OCI-LY1 (cell line): ENCODE results near the gene BLMH.

Experiments
- H2AFZ ChIP-seq: fragments of 200-600 bp; sonication (generic), shearing (Covaris generic); 2 replicates; pipeline ENCODE4 v1.6.0; 2014; ENCODE audit warnings: antibody characterized with exemption, mild to moderate bottlenecking, low read length
- H3F3A ChIP-seq: fragments of 200-600 bp; sonication (generic), shearing (Covaris generic); 2 replicates; pipeline ENCODE4 v1.6.0; 2014; ENCODE audit warnings: mild to moderate bottlenecking, antibody characterized with exemption, low read length, moderate library complexity; ENCODE audit not compliant: insufficient read depth
- H3K27ac ChIP-seq: fragments of 200-600 bp; sonication (generic); 2 replicates; pipeline ENCODE4 v1.5.1; 2014; ENCODE audit warnings: low read length, mixed run types, mild to moderate bottlenecking, low read depth; ENCODE audit not compliant: poor library complexity, severe bottlenecking
- H3K27me3 ChIP-seq: fragments of 200-600 bp; sonication (generic); 2 replicates; pipeline ENCODE4 v1.6.0; 2014; ENCODE audit warnings: antibody characterized with exemption, mild to moderate bottlenecking, low read length, moderate library complexity; ENCODE audit not compliant: insufficient read depth
- H3K36me3 ChIP-seq: fragments of 200-600 bp; sonication (generic); 2 replicates; pipeline ENCODE4 v1.6.1; 2014; ENCODE audit warnings: mild to moderate bottlenecking, antibody characterized with exemption, low read length, moderate library complexity, mixed read lengths; ENCODE audit not compliant: insufficient read depth
- H3K4me1 ChIP-seq: fragments of 200-600 bp; sonication (generic); 2 replicates; pipeline ENCODE4 v1.5.1; 2014; ENCODE audit warnings: mild to moderate bottlenecking, low read length, moderate library complexity; ENCODE audit not compliant: insufficient read depth, severe bottlenecking
- H3K4me2 ChIP-seq: fragments of 200-600 bp; sonication (generic), shearing (Covaris generic); 2 replicates; pipeline ENCODE4 v1.6.1; 2014; ENCODE audit warnings: low read length
- H3K4me3 ChIP-seq: fragments of 200-600 bp; sonication (generic); 2 replicates; pipeline ENCODE4 v1.5.1; 2014; ENCODE audit warnings: low read length, low read depth, mild to moderate bottlenecking, mixed read lengths; ENCODE audit not compliant: poor library complexity, severe bottlenecking
- H3K79me2 ChIP-seq: fragments of 200-600 bp; shearing (Covaris generic); 2 replicates; pipeline ENCODE4 v1.6.1; 2016; ENCODE audit warnings: mixed run types, low read length, mixed read lengths; ENCODE audit not compliant: insufficient read depth
- H3K9ac ChIP-seq: fragments of 200-600 bp; sonication (generic), shearing (Covaris generic); 2 replicates; pipeline ENCODE4 v1.6.1; 2014; ENCODE audit warnings: mild to moderate bottlenecking, low read length, mixed read lengths
- H3K9me2 ChIP-seq: fragments of 200-600 bp; sonication (generic), shearing (Covaris generic); 2 replicates; pipeline ENCODE4 v1.6.1; 2014; ENCODE audit warnings: low read depth, mild to moderate bottlenecking, low read length, mixed read lengths
- H3K9me3 ChIP-seq: fragments of 200-600 bp; shearing (Covaris generic); 2 replicates; pipeline ENCODE4 v1.6.1; 2014; ENCODE audit warnings: low read length, mixed read lengths
- H4K20me1 ChIP-seq: fragments of 200-600 bp; sonication (generic), shearing (Covaris generic); 2 replicates; pipeline ENCODE4 v1.6.0; 2016; ENCODE audit warnings: mild to moderate bottlenecking, low read length; ENCODE audit not compliant: insufficient read depth
- EZH2 ChIP-seq: fragments of 200-600 bp; sonication (generic), shearing (Covaris generic); IDR thresholded peaks from 2 replicates; pipeline ENCODE4 v1.8.0; 2017; ENCODE audit warnings: borderline replicate concordance, mixed run types, mild to moderate bottlenecking, antibody characterized with exemption, low read length, moderate library complexity, mixed read lengths
- TF ChIP-seq, protein P1 (sequence below): fragments of 200-600 bp; sonication (generic), shearing (Covaris generic); IDR thresholded peaks from 2 replicates; pipeline ENCODE4 v1.5.1; 2017; ENCODE audit warnings: mild to moderate bottlenecking, antibody characterized with exemption, low read length, moderate library complexity, mixed read lengths

The BLMH gene

DNA sequence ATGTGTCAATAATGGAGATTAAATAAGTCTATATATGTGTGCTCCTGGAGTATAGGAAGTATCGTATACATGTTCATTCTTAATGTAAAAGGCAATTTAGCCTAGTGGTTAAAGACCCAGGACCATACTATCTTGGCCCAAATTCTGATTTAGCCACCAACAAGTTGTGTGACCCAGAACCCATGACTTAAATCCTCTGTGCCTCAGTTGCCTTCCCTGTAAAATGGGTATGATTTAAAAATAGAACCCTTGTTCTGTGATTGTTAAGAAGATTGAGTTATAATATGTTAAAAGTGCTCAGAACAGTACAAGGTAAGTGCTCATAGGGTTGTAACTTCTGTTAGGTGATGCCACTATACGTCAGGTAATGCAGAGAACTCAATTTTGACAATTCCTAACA, 18.8 kb upstream of the BLMH start:
- peaks cover 9% of the 10 kb centered on the region for H3K4me1 ChIP-seq
- TF ChIP-seq, protein P1, sequence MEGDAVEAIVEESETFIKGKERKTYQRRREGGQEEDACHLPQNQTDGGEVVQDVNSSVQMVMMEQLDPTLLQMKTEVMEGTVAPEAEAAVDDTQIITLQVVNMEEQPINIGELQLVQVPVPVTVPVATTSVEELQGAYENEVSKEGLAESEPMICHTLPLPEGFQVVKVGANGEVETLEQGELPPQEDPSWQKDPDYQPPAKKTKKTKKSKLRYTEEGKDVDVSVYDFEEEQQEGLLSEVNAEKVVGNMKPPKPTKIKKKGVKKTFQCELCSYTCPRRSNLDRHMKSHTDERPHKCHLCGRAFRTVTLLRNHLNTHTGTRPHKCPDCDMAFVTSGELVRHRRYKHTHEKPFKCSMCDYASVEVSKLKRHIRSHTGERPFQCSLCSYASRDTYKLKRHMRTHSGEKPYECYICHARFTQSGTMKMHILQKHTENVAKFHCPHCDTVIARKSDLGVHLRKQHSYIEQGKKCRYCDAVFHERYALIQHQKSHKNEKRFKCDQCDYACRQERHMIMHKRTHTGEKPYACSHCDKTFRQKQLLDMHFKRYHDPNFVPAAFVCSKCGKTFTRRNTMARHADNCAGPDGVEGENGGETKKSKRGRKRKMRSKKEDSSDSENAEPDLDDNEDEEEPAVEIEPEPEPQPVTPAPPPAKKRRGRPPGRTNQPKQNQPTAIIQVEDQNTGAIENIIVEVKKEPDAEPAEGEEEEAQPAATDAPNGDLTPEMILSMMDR: no peak
- no peak for TF ChIP-seq EZH2
- H3K9ac ChIP-seq: no peak overlapping the region
- H3K36me3 ChIP-seq: no peaks in the 10 kb centered on the region
- H3K4me2 ChIP-seq: no peak overlapping the region
- H3K9me3 ChIP-seq: no peaks in the 10 kb centered on the region
- H3K79me2 ChIP-seq: no peaks in the 10 kb centered on the region
- no peaks in the 10 kb centered on the region for H3K27me3 ChIP-seq
- H3K4me3 ChIP-seq: no peak overlapping the region
- no peaks in the 10 kb centered on the region for H4K20me1 ChIP-seq
- no peaks in the 10 kb centered on the region for H3K9me2 ChIP-seq
- no peak overlapping the region for H2AFZ ChIP-seq
- H3K27ac ChIP-seq: no peak overlapping the region
- no peaks in the 10 kb centered on the region for H3F3A ChIP-seq

DNA sequence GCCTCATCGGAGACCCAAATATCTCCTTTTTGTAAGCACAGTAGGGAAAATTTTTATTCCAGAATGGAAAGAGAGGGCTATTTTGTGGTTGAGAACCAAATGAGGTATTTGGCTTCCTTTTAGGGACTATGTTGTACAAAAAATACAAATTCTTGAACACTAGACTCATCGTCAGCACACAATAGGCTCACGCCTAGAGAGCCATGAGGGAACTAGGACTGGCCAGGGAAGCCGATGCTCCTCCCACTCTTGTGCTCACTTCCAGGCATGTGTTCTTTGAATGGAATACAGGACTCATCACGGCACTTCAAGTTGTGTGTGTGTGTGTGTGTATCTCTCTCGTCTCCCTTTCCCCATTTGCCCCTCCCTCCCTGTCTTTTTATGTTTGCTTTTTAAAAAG, 17.8 kb upstream of the BLMH start:
- Histone ChIP-seq H3K79me2 (no peaks in the 10 kb centered on the region), H3K9me3 (no peaks in the 10 kb centered on the region), H4K20me1 (no peaks in the 10 kb centered on the region), H3K36me3 (no peaks in the 10 kb centered on the region), H3F3A (no peaks in the 10 kb centered on the region), H3K9me2 (no peaks in the 10 kb centered on the region), H3K27ac (no peak overlapping the region), H3K27me3 (no peaks in the 10 kb centered on the region), H3K4me2 (no peak overlapping the region), H3K9ac (no peak overlapping the region), H3K4me1 (peaks cover 4% of the 10 kb centered on the region), H3K4me3 (no peak overlapping the region), H2AFZ (no peak overlapping the region)
- TF ChIP-seq EZH2: no peak
- TF ChIP-seq, protein P1: no peak

DNA sequence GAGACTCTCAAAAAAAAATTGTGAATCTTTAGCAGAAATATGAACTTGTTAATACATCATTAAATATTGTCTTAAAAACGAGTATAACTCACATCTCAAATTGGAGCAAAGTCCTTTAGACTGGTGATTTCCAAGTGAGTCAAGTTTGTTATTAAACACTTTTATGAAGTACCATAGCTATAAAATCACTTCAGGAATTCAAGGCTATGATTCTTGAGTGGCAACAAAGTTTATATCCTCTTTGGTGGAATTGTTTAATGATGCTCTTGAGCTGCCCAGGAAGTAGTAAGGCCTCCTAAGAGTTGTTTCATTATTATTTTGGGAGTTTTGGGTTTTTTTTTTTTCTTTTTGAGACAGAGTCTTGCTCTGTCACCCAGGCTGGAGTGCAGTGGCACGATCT, 16.7 kb upstream of the BLMH start:
- no peak overlapping the region for H3K4me3 ChIP-seq
- no peak overlapping the region for H3K4me2 ChIP-seq
- peaks cover 4% of the 10 kb centered on the region for H3K4me1 ChIP-seq
- H3K9me2 ChIP-seq: no peaks in the 10 kb centered on the region
- no peak overlapping the region for H2AFZ ChIP-seq
- no peaks in the 10 kb centered on the region for H3K36me3 ChIP-seq
- no peaks in the 10 kb centered on the region for H3K27me3 ChIP-seq
- no peaks in the 10 kb centered on the region for H3K79me2 ChIP-seq
- no peaks in the 10 kb centered on the region for H3F3A ChIP-seq
- no peaks in the 10 kb centered on the region for H3K9me3 ChIP-seq
- H3K9ac ChIP-seq: no peak overlapping the region
- H3K27ac ChIP-seq: no peak overlapping the region
- TF ChIP-seq EZH2: no peak
- TF ChIP-seq, protein P1: no peak
- H4K20me1 ChIP-seq: no peaks in the 10 kb centered on the region
